NCI-H2196 treated with DMSO at 0.1 percent for 48 hours (cell line): ENCODE data around the gene PRKAG3.
"Not testable (repeated sequence)": the region's sequence is repeated elsewhere in the genome, so short reads cannot be mapped to it uniquely, and the experiment has no call there.

ENCODE experiments used
- DNase-seq: peaks from one replicate; lab custom pipeline; 2025; ENCODE audit not compliant: unreplicated experiment; lab: John Stamatoyannopoulos, UW

The PRKAG3 gene

DNA sequence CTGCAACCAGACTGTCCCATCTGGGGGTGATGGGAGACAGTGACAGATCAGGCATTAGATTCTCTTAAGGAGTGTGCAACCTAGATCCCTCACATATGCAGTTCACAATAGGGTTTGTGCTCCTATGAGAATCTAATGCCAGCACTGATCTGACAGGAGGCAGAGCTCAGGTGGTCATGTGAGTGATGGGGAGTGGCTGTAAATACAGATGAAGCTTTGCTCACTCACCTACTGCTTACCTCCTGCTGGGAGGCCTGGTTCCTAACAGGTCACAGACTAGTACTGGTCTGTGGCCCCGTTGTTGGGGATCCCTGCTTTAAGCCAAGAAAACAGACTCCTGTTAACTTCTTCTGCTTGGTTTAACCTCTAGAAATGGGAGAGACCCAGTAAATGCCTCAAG lies 46.5 kb downstream of the PRKAG3 start:
- no peak for DNase-seq

DNA sequence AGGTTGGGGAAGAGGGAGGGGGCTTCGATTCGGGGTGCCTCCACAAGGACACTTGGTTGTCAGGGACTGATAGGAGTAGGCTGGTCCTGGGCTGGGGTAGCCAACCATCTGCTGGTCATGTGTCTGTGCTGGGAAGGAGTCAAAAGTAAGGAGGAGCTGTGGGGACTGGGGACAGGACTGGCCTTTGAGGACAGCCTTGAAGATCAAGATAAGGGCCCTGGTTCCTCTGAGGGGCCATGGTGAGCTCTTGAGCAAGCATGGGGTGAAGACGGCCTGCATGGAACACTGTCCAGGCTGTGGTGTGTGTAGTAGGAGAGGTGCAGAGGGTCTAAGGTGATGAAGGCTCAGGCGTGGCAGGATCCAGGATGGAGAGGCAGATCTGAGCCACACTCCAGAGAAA lies 47.9 kb downstream of the PRKAG3 start:
- DNase-seq: no peak

GRCh38 chr2:218782528-218782844 lies 49.1 kb downstream of the PRKAG3 start:
- DNase-seq: no peak

DNA sequence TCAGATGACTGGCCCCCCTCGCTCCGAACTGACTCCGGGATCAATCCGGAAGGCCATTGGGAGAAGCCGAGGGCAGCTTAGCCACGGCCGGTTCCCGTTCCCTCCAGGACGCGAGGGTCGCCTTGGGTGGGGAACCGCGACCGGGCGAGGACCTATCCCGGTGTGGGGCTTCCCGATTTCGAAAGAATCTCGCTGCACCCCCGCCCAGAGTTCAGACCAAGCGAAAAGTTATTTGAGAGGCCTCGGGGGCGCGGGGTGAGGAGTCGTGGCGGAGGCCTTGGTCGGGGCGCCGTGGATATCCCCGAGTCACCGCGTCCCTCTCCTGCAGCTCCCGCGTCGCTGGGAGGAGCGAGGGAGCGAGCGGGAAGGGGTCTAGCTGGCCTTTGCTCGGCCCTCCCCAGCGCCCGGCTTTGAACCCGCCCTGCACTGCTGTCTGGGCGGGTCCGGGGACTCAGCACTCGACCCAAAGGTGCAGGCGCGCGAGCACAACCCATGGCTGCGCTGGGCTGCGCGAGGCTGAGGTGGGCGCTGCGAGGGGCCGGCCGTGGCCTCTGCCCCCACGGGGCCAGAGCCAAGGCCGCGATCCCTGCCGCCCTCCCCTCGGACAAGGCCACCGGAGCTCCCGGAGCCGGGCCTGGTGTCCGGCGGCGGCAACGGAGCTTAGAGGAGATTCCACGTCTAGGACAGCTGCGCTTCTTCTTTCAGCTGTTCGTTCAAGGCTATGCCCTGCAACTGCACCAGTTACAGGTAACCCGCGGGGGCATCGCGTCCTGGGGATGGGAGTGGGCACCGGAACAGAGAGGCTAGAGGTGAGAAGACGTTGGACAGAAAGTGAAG lies 49.7 kb downstream of the PRKAG3 start, which contains the start of gene CYP27A1:
Gene CYP27A1, plus strand, starts transcription at position 457 of the 837 bp plus-strand sequence. Its CDS starts 36 bp downstream, at position 493.
- DNase-seq: peak; percentile 34

- DNase-seq: no peak
Observed at GRCh38 chr2:218780851-218781690, 50.5 kb downstream of the PRKAG3 start.

DNA sequence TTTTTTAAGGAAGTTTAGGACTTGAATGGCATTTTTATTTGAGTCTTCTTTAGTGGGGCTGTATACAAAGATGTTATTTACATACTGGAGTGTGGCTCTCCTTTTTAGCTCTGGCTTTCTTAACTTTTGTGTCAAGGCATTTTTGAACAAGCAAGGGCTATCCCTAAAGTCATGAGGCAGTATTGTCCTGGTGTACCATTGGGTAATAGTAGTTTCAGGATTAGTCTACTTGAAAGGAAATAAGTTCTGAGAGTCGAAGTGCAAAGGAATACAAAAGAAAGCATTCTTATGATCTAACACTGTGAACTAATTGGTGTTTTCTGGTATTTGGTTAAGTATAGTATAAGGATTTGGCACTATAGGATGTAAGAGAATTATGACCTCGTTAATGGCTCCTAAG lies 51.6 kb downstream of the PRKAG3 start:
- no peak for DNase-seq

DNA sequence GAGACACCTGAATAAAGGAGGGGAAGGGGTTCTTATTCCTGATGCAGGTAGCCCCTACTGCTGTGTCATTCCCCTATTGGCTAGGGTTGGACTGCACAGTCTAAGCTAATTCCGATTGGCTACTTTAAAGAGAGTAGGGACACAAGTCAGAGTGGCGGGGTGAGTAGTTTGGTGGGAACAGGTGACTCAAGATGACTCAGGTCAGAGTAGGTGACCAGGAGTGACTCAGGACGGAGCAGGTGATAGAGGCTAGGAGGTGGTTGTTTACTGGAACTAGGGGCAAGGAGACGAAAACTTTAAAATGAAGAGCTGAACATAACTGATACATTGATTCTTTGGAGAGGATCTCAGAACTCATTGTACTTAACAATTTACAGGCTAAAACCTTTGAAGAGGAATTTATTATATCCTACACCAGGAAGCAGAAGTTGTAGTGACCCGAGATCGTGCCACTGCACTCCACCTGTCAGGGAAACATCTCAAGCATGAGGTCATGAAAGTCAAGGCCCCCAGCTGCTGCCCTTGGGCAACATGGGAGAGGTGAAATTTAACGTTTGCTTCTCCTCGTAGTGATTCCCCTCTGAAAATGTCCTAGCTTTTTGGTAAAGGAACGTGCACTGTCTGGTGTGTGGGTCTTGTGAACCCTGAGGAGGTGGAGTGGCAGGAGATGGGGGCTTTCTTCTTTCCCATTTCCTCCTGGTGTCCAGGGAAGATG lies 54.2 kb downstream of the PRKAG3 start:
- DNase-seq: no peak

- no peak for DNase-seq
Observed at GRCh38 chr2:218776488-218776887, 55.1 kb downstream of the PRKAG3 start.

DNA sequence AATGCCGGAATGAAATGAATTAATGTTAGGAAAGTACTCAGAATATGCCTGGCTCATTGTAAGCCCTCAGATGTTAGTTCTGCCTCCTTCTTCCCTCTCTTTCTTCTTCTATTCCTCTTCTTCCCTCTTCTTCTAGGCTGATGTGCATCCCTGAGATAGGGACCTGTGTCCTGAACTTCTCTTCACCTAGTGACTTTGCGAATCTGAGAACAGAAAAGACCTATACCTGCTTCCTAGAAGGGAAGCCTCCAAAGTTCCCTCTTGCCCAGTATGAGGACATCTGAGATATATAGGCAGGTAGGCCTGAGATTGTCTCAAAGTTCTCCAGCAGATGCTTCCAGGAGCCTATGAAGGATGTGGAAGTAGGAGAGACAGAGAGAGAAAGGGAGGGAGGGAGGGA lies 57.7 kb downstream of the PRKAG3 start:
- no peak for DNase-seq

DNA sequence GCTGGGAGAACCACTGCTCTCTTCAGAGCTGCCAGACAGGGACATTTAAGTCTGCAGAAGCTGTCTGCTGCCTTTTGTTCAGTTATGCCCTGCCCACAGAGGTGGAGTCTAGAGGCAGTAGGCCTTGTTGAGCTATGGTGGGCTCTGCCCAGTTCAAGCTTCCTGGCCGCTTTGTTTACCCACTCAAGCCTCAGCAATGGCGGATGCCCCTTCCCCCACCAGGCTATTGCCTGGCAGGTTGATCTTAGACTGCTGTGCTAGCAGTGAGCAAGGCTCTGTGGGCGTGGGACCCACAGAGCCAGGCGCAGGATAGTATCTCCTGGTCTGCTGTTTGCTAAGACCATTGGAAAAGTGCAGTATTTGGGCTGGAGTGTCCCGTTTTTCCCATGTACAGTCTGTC lies 58.8 kb downstream of the PRKAG3 start:
- not testable (repeated sequence) for DNase-seq
